Mammary epithelial cell (primary cell): ENCODE measurements around the gene PCBP3.

Experiments used
- CTCF ChIP-seq, 2 donors: IDR thresholded peaks in 1 of 2; conservative IDR thresholded peaks in 1 of 2; 2 replicates each; pipeline ENCODE4 v1.5.1; 2011 to 2012; ENCODE audit warnings: inconsistent platforms in 2 of 2, low read length in 2 of 2, mild to moderate bottlenecking in 2 of 2, control low read depth in 1 of 2, low read depth in 1 of 2; ENCODE audit not compliant: insufficient read depth in 1 of 2; ENCODE audit errors: extremely low read depth in 1 of 2
- EZH2 ChIP-seq: IDR thresholded peaks from 2 replicates; pipeline ENCODE4 v1.6.1; 2012; ENCODE audit warnings: low read length, inconsistent platforms, borderline replicate concordance

DNA sequence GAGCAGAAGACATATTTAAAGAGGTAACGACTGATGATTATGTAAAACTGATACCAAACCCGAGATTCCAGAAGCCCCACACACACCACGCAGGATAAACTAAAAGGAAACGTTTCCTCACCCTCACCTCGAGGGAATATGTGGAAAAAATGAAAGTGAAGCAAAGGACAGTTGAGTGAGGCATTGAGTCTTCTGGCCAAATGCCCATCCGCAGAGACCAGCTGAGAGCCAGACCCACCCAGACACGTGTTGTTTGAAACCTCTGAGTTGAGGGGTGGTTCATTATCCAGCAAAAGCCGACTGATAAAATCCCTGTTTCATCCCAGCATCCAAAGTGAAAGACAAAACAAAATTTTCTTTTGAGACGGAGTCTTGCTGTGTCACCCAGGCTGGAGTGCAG is 29.6 kb upstream of the PCBP3 start:
- TF ChIP-seq CTCF (conservative IDR thresholded peaks at IDR 0.05 in 1 of 2, IDR thresholded peaks at IDR 0.05 in 1 of 2; ENCODE audit: extremely low read depth in 1 of 2, insufficient read depth in 1 of 2, low read depth in 1 of 2, low read length in 2 of 2): no peak
- TF ChIP-seq EZH2: no peak
